Measurements from ENCODE around the gene CIAO3. TPM values are rescaled to one million over a fixed set of nuclear protein-coding genes. Genes with fewer than 3 reads are reported as not detected.
A peak's percentile ranks its signal among the peaks of the same experiment; 100 is the strongest.

The CIAO3 gene
- total RNA-seq, 1 donor from 2014 or later = 33.2 TPM

DNA sequence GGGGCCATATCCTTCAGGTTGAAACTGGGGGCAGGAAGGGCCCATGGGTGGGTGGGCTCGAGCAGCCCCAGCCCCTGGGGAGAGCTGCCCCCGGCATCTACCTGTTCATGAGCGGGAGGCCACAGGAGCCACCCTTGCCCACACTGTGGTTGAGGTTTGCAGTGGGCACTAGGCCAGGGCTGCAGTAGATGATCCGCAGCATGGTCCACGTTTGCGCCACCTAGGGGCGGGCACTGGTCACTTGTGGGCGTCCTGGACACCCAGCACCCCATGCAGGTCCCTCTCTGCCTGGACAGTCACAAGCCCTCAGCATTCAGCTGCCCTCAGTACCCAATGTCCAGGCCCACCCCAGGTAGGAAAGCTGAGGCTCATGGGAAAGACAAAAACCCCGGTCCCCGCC is 54.8 kb downstream of the CIAO3 start:
- TF ChIP-seq CTCF (IDR thresholded peaks at IDR 0.05; ENCODE audit: insufficient read depth, low read length, severe bottlenecking) = peak; percentile 66
- FAIRE-seq = no peak
- Histone ChIP-seq H3K36me3 (ENCODE audit: control insufficient read depth, insufficient read depth, low read length) (peaks cover 28% of the 10 kb centered on the region), H3K27me3 (ENCODE audit: control insufficient read depth, insufficient read depth, low read length) (no peaks in the 10 kb centered on the region), H3K4me3 (ENCODE audit: low read depth, low read length) (no peak overlapping the region)
- peak; percentile 16 for DNase-seq (ENCODE audit: low read depth)

DNA sequence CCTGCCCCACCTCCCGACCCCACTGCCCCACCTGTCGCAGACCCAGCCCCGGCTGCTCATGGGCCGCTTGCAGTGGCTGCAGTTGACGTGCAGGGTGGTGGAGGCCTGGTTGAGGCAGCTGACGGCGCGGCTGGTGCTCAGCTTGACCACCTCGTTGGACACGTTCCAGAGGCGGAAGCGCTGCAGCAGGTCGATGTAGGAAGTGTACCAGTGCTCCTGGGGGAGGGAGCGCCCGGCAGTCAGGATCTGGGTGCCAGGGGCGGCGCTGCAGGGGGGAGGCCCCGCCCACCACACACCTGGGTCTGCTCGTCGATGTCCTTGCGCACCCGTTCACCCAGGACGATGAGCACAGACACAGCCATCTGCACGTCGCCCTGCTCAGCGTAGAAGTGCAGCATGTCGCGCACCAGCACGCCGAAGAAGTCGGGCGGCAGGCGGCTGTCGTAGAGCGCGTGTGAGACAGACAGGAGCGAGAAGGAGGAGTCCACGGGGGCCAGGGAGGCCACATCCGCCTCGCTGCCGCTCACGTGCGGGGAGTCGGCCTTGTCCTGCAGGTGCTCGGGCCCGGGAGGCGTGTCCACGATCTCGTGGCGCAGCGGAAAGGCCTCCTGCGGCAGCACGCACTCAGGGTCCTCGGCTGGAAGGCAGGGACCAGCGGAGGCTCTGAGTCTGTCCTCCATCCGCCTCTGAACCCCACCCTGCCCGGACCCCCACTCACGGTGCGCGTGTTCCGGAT is 55.7 kb downstream of the CIAO3 start:
- FAIRE-seq (no peak), DNase-seq (ENCODE audit: low read depth) (no peak)
- H3K27me3 ChIP-seq (ENCODE audit: control insufficient read depth, insufficient read depth, low read length) = no peaks in the 10 kb centered on the region
- peak overlapping the region; percentile 70 for H3K4me3 ChIP-seq (ENCODE audit: low read depth, low read length)
- peaks cover 28% of the 10 kb centered on the region for H3K36me3 ChIP-seq (ENCODE audit: control insufficient read depth, insufficient read depth, low read length)
- no peak for TF ChIP-seq CTCF (IDR thresholded peaks at IDR 0.05; ENCODE audit: insufficient read depth, low read length, severe bottlenecking)

DNA sequence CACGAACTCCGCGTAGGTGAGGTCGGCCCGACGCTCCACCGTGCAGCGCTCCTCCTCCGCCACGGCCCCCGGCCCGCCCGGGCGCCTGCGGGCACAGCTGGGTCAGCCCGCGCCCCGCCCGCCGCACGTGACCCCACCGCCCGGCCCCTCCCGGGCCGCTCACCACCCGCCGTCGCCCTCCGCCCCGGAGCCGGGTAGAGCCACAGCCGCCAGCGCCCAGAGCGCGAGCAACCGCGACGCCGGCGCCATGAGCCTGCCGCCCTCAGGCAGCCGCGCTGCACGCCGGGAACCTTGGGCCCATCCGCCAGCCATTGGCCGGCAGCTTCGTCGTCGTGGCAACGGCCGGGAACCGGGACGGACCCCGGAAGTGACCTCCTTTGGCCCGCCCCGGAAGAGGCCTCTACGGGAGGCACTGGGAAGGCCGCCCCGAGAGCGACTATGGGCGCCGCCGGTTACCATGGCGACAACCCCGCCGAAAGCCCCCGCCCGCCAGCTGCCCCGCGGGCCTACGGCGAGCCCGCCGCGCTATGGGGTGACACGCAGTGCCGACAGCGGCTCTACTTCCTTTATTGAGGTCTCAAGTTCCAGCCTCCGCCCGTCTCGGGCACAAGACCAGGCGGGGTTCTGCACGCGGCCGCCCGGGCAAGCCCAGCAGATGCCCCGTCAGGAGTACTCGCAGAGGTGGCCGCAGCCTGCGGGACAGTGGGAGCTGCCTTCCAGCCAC is 56.6 kb downstream of the CIAO3 start, which contains the start of gene JMJD8:
Gene JMJD8, minus strand, starts transcription at position 264 of the 724 bp plus-strand sequence. Its CDS starts 15 bp downstream, at position 249.
- peak within 1 kb of the TSS; percentile 70 for H3K4me3 ChIP-seq (ENCODE audit: low read depth, low read length)
- FAIRE-seq (no peak), DNase-seq (ENCODE audit: low read depth) (peak; percentile 87)
- H3K27me3 ChIP-seq (ENCODE audit: control insufficient read depth, insufficient read depth, low read length) = no peaks in the 10 kb centered on the region
- no peak for TF ChIP-seq CTCF (IDR thresholded peaks at IDR 0.05; ENCODE audit: insufficient read depth, low read length, severe bottlenecking)
- H3K36me3 ChIP-seq (ENCODE audit: control insufficient read depth, insufficient read depth, low read length) = peaks cover 28% of the 10 kb centered on the region

- FAIRE-seq (no peak), DNase-seq (ENCODE audit: low read depth) (no peak)
- Histone ChIP-seq H3K4me3 (ENCODE audit: low read depth, low read length) (peak overlapping the region; percentile 70), H3K36me3 (ENCODE audit: control insufficient read depth, insufficient read depth, low read length) (peaks cover 28% of the 10 kb centered on the region), H3K27me3 (ENCODE audit: control insufficient read depth, insufficient read depth, low read length) (no peaks in the 10 kb centered on the region)
- TF ChIP-seq CTCF (IDR thresholded peaks at IDR 0.05; ENCODE audit: insufficient read depth, low read length, severe bottlenecking) = no peak
These were observed 57.3 kb downstream of the CIAO3 start for GRCh38 chr16:683396-684070.

DNA sequence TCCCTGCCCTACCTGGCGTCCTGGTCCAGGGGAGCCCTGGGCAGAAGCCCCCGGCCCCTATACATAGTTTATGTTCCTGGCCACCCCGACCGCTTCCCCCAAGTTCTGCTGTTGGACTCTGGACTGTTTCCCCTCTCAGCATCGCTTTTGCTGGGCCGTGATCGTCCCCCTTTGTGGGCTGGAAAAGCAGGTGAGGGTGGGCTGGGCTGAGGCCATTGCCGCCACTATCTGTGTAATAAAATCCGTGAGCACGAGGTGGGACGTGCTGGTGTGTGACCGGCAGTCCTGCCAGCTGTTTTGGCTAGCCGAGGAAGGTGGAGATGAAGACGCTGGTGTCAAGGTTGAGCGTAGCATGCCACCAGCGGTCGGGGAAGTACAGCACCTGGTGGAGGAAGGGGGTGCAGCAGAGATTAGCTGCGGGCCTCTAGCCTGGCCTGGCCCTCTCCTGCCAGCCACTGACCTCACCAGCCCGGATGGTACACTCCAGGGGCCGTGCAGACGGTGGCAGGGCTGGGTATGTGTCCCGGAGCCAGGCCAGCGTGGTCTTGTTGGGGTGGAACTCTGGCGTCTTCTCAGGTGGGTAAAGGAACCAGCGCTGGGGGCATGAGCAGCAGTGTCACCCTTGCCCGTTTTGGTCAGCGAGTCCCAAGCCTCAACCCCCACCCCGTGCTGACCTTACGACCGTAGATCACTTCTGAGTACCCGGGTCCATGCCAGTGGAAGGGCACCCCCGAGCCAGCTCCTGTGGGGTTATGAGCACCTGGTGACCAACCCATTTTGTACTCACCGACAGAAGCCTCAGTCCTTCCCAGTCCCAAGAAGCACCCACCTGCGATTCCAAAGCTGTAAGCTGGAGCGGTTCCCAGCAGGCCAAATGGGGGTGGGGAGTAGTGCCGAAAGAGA is 58.1 kb downstream of the CIAO3 start:
- peaks cover 29% of the 10 kb centered on the region for H3K36me3 ChIP-seq (ENCODE audit: control insufficient read depth, insufficient read depth, low read length)
- no peaks in the 10 kb centered on the region for H3K27me3 ChIP-seq (ENCODE audit: control insufficient read depth, insufficient read depth, low read length)
- no peak for FAIRE-seq
- no peak for TF ChIP-seq CTCF (IDR thresholded peaks at IDR 0.05; ENCODE audit: insufficient read depth, low read length, severe bottlenecking)
- DNase-seq (ENCODE audit: low read depth) = no peak
- H3K4me3 ChIP-seq (ENCODE audit: low read depth, low read length) = peak overlapping the region; percentile 70

Data from bronchial epithelial cell (primary cell).